ENCODE measurements around the gene CST4.

GRCh38 chr20:23636182-23636907, 52.5 kb downstream of the CST4 start:
- TF ChIP-seq CTCF (IDR thresholded peaks at IDR 0.05) = no peak
- TF ChIP-seq ELF4 (CRISPR knock-in tag; IDR thresholded peaks at IDR 0.05; ENCODE audit: low read depth) = no peak
- TF ChIP-seq ZNF263 (CRISPR knock-in tag; IDR thresholded peaks at IDR 0.05; ENCODE audit: low read depth) = no peak
- no peak for TF ChIP-seq ZSCAN18 (CRISPR knock-in tag; IDR thresholded peaks at IDR 0.05)
- no peak for TF ChIP-seq E2F5 (CRISPR knock-in tag; IDR thresholded peaks at IDR 0.05)
- TF ChIP-seq IRF2 (CRISPR knock-in tag; IDR thresholded peaks at IDR 0.05; ENCODE audit: borderline replicate concordance, low read depth) = no peak
- TF ChIP-seq ESRRA (CRISPR knock-in tag; IDR thresholded peaks at IDR 0.05; ENCODE audit: borderline replicate concordance) = no peak
- no peak for TF ChIP-seq MAX (CRISPR knock-in tag; IDR thresholded peaks at IDR 0.05)
- no peak for TF ChIP-seq ATF3 (CRISPR knock-in tag; conservative IDR thresholded peaks at IDR 0.05)
- no peak for TF ChIP-seq JUN (CRISPR knock-in tag; IDR thresholded peaks at IDR 0.05)
- no peak for TF ChIP-seq MLX (CRISPR knock-in tag; IDR thresholded peaks at IDR 0.05)
- no peak for TF ChIP-seq PRRX2 (CRISPR knock-in tag; IDR thresholded peaks at IDR 0.05)
- TF ChIP-seq NFYB (CRISPR knock-in tag; conservative IDR thresholded peaks at IDR 0.05; ENCODE audit: low read depth) = no peak

Data from WTC11 (cell line).